LHCN-M2 (cell line): ENCODE measurements around the gene SLC23A2. TPM values are rescaled to one million over a fixed set of nuclear protein-coding genes. Genes with fewer than 3 reads are reported as not detected.
A peak's percentile ranks its signal among the peaks of the same experiment; 100 is the strongest.
"Not testable (repeated sequence)": the region's sequence is repeated elsewhere in the genome, so short reads cannot be mapped to it uniquely, and the experiment has no call there.

Experiments
- DNase-seq: peaks from one replicate; pipeline ENCODE4 v3.0.0-alpha.2; 2012; ENCODE audit warnings: low read depth
- total RNA-seq: library from RNA; depleted of rRNA; stranded (reverse); fragments of >200 nt; gene quantifications from 2 replicates; pipeline ENCODE4 v1.2.3, GENCODE V29; 2014

Gene SLC23A2
- total RNA-seq, 1 experiment from 2014 or later: 14.6 TPM

DNA sequence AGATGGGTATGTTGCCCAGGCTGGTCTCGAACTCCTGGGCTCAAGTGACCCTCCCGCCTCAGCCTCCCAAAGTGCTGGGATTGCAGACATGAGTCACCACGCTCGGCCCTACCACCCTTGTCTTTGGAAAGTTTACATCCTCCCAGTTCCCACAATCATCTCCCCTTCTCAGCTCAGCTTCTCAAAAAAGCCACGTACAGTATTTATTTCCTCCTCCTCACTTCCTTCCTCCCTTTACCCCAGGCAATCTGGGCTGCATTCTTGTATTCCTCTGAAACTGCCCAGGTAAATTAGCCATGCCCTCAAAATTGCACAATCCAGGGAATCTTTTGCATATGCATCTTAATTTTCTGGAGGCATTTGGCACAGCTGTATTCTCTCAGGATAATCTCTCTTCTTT lies 7.4 kb upstream of the SLC23A2 start:
- DNase-seq: no peak

DNA sequence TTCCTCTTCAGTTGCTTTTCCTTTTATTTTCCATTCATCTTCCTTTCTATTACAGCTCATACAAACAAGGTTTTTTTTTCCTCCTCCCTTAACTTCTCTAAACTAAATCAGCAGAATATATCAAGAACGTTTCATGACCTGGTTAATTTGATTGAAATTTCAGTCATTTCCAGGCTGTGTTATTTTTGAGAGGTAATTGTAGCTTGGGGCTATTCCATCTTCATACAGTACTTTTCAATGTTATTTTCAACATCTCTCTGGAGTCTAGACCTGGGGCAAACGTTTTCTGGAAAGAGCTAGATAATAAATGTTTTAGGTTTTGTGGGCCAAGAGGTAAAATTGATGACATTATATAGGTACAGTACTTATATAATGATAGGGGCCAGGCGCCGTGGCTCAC lies 4.0 kb upstream of the SLC23A2 start:
- no peak for DNase-seq

DNA sequence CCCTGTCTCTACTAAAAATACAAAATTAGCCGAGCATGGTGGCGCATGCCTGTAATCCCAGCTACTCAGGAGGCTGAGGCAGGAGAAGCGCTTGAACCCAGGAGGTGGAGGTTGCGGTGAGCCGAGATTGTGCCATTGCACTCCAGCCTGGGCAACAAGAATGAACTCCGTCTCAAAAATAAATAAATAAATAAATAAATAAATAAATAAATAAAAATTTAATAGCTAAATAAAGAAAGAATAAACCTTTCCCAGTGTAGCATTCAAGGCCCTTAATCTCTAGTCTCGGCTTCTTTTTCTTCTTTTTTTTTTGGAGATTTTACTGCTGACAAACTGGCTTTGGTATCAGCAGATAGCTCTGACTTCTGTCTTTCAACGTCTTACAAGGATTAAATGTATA lies 3.5 kb upstream of the SLC23A2 start:
- DNase-seq: not testable (repeated sequence)

- DNase-seq: no peak
Measured at GRCh38 chr20:5003626-5004025, 2.3 kb upstream of the SLC23A2 start.

GRCh38 chr20:5002077-5002413 lies 735 bp upstream of the SLC23A2 start:
- DNase-seq: no peak

DNA sequence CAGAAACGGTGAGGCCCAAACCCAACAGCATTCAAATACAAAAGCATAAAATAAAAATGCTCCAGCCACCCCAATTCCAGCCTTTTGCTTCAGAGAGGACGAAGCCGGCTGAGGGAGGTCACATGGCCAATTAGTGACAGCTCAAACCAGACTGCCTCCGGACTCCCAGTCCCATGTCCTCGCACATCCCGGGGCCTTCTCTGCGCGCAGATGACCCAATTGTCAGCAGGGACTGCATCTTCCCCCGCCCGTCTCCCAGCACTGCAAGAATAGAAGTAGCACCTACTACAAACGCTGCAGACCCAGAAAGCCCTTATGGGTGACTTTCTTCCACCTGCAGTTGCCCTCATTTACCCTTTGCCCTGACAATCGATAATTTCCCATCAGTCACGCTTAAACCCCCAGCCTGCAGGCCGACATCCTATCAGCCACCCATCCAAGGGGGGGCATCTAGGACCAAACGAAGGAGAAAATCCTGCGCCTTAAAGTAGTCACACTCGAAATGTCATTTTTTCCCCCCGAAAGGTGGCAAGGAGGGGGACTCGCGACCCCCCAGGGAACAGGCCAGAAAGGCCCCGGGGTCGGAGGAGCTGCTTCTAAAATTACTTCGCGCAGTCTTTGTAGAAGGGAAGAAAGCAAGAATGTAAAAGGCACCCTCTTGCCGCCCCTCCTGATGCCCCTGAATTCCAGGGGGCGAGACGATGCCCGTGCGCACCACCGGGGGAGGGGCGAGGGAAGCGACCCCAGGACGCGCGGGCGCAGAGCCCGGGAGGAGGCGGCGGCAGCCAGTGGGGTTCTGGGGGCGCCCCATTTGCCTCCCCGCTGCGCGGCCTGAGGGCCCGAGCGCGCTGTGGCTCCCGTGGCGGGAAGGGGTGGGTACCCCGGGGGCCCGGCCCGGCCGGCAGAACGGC lies 792 bp downstream of the SLC23A2 start:
- no peak for DNase-seq

DNA sequence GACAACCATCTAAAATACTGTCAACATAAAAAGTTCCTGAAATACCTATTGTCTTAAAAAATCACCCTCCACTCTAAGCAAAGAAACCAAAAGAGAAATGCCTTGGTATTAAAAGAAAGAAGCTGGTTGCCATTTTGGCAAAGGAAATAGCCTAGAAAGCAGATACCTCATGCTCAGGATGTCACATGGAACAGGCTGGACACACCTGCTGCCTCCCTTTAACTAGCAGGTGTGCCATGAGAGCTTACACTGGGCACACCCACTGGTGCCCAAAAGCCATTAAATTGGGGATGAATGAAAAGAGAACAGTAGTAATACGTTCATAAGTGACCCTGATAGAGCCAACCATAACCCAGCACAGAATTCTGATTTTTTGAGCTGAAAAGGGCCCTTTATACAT lies 1.5 kb downstream of the SLC23A2 start:
- no peak for DNase-seq

DNA sequence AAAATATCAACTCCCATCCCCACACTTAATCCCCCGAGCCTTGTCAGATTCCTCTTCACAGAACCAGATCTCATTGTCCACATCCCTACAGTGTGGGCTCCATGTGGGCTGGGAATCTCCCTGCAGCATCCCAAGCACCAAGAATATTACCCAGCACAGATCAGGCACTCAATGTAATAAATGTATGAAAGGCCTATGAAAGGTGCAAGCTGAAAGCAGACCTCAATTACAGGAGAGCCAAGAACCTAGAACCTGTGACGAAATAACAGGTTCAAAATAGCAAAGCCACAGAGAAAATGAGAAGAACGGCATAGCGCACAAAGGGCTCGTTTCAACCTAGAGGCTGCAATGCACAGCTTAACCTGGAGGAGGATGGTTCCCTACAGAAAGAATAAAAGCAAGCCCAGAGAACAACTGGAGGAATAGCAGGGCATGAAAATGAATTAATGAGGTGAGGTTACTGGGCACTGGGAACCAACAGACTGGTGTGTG lies 3.1 kb downstream of the SLC23A2 start:
- DNase-seq: no peak

GRCh38 chr20:4997222-4997621 lies 4.1 kb downstream of the SLC23A2 start:
- DNase-seq: no peak

DNA sequence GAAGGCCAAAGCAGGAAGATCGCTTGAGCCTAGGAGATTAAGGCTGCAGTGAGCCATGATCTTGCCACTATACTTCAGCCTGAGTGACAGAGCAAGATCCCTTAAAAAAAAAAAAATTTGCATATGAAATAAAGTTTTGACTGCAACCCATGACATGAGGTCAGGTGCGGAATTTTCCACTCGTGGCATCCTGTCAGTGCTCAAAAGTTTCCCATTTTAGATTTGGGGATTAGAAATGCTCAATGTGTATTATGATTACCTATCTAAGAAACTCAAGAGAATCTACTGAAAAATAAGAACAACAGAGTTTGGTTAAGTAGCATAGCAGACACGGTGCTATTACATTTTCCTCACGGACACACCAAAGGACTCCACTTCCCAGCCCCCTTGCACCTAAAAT lies 11.7 kb downstream of the SLC23A2 start:
- DNase-seq: no peak

- no peak for DNase-seq
Measured at GRCh38 chr20:4987130-4987529, 14.2 kb downstream of the SLC23A2 start.

- DNase-seq: no peak
Measured at GRCh38 chr20:4985658-4986057, 15.7 kb downstream of the SLC23A2 start.

- DNase-seq: no peak
Measured at GRCh38 chr20:4982281-4982680, 19.0 kb downstream of the SLC23A2 start.

DNA sequence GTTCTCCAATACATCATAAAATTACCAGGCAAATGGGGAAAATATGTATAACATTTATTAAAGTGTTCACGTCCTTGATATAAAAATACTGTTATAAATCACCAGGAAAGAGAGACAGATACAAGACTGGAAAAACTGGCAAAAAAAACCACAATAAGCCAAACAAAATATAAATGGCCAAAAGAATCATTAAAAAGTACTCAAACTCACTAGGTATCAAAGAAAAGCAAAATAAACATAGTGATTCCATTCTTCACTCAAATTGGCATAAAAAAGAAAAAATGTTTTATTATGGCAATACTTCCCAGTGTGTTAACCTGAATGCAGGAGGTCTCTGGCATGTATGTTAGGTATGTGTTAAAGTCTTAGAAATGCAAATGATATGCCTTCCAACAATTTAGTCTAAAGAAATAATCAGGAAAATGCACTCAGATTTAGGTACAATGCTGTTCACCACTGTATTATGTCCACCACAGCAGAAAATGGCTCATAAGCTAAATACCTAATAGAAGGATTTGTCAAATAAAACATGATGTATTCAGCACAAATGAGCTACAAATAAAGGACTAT lies 21.4 kb downstream of the SLC23A2 start:
- DNase-seq: no peak

GRCh38 chr20:4978050-4978918 lies 23.0 kb downstream of the SLC23A2 start:
- no peak for DNase-seq

- DNase-seq: not testable (repeated sequence)
Measured at GRCh38 chr20:4976014-4976413, 25.3 kb downstream of the SLC23A2 start.

DNA sequence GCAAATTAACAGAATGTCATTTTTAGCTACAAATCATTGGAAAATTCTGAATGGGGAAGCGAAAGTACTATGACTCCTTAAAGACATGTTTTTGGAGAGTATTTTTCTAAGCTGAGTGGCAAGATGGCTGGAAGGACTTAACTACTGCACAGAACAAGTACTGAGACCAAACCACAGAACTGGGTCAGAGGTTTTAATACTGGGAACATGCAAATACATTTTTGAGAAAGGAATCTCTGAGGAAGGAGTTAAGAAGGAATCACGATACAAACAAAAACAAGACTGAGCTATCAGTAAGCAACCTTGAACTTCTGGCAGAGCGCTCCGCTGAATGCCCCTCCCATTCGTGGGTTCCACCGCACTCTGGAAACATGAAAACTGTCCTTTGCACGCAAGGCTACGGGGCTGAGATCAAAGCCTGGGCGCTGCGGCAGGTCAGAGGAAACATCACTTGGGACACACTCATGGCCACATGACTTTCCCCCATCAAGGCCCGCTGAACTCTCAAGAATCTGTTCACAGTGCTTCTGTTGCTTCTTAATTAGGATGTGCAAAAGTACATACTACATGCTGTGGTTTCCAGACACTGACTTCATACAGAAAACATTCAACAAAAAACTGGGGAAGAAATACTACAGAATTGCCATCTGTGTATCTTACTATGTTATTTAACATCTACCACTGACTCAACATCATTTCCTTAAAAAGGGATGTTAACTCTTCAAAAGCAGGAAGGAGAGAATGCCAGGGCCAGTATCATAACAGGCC lies 27.8 kb downstream of the SLC23A2 start:
- peak; percentile 81 for DNase-seq

DNA sequence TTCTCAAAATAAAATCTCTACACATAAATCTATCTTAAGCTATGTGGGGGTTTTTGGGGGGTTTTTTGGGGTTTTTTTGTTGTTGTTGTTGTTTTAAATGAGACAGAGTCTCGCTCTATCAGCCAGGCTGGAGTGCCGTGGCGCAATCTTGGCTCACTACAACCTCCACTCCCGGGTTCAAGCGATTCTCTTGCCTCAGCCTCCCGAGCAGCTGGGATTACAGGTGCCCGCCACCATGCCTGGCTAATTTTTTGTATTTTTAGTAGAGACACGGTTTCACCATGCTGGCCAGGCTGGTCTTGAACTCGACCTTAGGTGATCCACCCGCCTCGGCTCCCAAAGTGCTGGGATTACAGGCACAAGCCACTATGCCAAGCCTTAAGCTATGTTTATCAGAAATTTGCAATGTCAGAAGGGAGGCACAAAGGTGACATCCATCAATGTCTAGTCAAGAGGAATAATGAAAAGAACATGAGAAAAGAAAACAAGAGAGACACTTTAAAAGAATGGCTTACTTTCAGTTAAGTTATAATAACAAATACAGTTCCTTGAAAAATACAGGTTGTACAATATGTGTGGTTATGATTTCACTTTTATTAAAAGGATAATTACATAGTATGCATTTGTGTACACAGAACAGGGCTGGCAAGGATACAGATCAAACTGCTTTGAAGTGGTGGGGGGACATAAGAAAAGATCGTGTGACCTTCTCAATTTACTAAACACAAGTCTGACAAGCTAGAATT lies 28.6 kb downstream of the SLC23A2 start:
- no peak for DNase-seq

DNA sequence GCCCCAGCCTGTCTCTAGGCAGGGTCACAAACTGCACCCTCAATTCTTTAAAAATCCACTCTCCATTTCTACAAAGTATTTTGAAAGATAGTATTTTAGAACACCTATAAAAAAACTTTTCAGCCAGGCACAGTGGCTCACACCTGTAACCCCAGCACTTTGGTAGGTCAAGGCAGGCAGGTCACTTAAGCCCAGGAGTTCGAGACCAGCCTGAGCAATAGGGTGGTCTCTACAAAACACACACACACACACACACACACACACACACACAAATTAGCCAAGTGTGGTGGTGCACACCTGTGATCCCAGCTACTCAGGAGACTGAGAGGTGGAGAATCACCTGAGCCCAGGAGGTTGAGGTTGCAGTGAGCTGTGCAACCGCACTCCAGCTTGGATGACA lies 30.2 kb downstream of the SLC23A2 start:
- no peak for DNase-seq

GRCh38 chr20:4967752-4968477 lies 33.4 kb downstream of the SLC23A2 start:
- no peak for DNase-seq
